ENCODE data around the gene TRAPPC4.

- TF ChIP-seq TAF1 (IDR thresholded peaks at IDR 0.05; ENCODE audit: borderline replicate concordance, insufficient read depth, low read length) (peak; percentile 35; the same call in 1 of the 2 replicates), POLR2AphosphoS5 (IDR thresholded peaks at IDR 0.05; ENCODE audit: low read depth, low read length) (peak; percentile 83), REST (IDR thresholded peaks at IDR 0.05; ENCODE audit: insufficient read depth in 1 of 2, low read depth in 2 of 2, low read length in 2 of 2) (no peak), SIN3A (IDR thresholded peaks at IDR 0.05; ENCODE audit: borderline replicate concordance, insufficient read depth, low read length) (no peak)
These were observed 11.9 kb downstream of the TRAPPC4 start, which contains the start of gene SLC37A4 for GRCh38 chr11:119030329-119031047.

Measured in PFSK-1 (cell line).